GM18511 (cell line): ENCODE data around the gene CHRNA9.

ENCODE experiments used
- ATAC-seq: cut with Tn5 transposase; IDR thresholded peaks from one replicate; pipeline ENCODE4 v1.9.1; 2021; ENCODE audit warnings: mild to moderate bottlenecking, moderate library complexity; ENCODE audit not compliant: unreplicated experiment

Gene CHRNA9

GRCh38 chr4:40308528-40309122 lies 26.5 kb upstream of the CHRNA9 start:
- no peak for ATAC-seq

GRCh38 chr4:40309250-40309774 lies 25.8 kb upstream of the CHRNA9 start:
- peak; percentile 34 for ATAC-seq

DNA sequence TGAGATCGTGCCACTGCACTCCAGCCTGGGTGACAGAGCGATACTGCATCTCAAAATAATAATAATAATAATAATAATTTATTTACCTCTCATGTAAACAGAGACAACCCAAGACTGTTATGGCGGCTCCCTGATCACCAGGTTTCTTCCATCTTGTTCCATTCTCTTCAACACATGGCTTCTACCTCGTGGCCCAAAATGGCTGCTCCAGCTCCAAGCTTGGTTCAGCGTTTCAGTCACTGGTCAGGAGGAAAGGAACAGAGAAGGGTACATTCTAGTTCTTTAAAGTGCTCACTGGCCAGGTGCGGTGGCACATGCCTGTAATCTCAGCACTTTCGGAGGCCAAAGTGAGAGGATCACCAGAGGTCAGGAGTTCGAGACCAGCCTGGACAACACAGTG lies 24.9 kb upstream of the CHRNA9 start:
- no peak for ATAC-seq

DNA sequence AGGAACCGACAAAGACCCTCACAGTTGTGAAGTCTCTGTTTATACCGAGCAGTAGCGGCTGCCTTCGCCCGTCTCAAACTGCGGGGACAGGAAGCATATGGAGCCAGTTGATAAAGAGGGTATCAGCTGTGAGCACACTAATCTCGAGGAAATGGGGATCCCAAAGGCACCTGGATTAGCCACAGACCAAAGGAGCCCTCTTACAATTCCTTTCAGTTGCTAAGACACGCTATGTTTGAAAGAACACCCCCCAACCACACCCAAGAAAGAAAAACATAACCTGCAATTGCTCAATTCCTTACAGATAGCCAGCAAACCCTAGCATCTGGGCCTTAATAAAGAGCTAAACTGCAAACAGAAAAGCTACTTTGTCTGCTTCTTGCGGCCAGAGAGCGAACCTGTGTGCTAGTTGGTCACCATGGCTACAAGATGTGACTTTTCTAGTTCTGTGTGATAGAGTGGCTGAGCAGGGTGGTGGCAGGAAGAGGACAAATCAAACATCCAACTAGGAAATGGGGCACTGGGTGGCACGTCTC lies 23.3 kb upstream of the CHRNA9 start:
- ATAC-seq, result no peak

DNA sequence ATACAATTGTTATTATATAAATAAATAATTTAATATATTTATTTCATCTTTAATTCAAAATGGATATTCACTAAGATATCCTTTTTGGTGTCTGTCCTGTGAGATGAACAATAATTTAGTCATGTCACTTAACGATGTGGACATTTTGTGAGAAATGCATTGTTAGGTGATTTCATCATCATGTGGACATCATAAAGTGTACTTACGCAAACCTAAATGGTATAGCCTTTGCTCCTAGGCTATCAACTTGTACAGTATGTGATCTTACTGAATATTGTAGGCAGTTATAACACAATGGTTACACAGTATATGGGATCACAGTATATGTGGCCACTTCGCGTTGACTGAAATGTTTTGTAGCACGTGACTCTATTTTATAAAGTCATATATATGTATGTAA lies 20.2 kb upstream of the CHRNA9 start:
- no peak for ATAC-seq

- ATAC-seq, result peak; percentile 40
Observed at GRCh38 chr4:40316333-40316781, 18.8 kb upstream of the CHRNA9 start.

DNA sequence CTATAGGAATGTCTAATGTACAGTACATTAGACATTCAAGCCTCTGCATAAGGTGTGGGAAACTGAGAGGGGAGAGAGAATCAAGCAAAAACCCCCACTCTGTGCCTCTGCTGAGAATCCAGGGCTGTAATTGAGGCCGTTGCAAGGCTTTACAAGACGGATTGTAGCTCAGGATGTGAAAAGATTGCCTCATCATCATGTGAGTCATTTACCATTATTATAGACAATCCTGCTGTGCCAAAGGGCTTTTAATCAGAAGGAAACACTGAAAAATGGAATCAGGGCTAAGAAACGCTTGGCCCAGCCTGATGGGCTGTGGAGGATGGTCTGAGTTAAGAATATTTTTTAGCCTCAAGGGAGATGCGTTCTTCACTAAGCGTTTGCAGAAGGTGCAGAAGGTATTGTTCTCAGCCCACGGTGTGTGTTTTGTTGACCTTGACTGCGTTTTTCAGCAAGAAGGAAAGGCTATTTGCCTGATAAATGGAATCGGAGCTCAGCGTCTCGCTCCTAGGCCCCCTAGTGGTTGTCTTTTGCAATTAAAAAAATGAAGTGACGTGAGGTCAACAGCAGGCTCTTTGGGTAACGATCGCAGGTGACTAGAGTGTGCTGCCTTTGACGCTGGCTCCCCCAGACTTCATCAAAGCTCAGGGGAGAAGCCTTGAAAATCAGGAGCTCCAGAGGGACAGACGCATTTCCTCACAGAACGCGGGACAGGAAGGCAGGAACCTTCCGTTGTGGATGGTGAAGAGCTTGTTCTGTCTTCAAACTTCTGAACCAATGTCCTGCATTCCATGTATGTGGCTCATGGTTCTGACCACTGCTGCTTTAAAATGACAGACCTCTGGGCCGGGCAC lies 18.1 kb upstream of the CHRNA9 start:
- ATAC-seq, result peak; percentile 74

- no peak for ATAC-seq
Observed at GRCh38 chr4:40317916-40318658, 17.0 kb upstream of the CHRNA9 start.

DNA sequence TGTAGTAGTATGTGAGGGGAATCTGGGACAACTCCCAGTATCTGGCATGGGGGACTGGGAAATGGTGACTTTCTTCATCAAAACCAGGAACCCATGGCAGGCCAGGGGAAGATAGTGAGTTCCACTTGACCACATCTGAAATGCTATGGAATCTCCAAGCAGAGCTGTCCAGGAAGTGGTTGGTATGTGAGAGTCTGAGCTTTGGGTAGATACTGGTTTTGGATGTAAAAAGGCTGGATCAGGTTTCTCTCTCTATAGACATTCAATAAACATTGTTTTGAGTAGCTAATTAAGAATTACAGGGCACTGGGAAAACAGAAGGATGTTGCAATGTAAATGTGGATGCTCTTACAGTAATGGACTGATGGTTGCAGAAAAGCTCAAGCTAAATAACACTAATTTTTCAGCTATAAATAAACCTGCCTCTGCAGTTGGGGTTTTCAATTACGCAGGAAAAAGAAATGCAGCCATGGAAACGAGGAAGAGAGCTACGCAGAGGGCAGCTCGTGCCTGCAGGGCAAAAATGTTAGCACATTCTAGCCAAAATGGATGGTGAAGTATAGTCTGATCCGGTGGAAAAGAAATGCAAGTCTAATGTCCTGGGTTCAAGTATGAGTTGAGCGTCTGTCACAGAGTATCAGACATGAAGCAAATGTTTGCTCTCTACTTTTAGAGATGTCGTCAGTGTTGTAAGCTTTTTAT lies 13.4 kb upstream of the CHRNA9 start:
- ATAC-seq, result no peak

- ATAC-seq, result no peak
Observed at GRCh38 chr4:40322811-40323210, 12.3 kb upstream of the CHRNA9 start.

GRCh38 chr4:40323866-40324265 lies 11.3 kb upstream of the CHRNA9 start:
- ATAC-seq, result no peak

DNA sequence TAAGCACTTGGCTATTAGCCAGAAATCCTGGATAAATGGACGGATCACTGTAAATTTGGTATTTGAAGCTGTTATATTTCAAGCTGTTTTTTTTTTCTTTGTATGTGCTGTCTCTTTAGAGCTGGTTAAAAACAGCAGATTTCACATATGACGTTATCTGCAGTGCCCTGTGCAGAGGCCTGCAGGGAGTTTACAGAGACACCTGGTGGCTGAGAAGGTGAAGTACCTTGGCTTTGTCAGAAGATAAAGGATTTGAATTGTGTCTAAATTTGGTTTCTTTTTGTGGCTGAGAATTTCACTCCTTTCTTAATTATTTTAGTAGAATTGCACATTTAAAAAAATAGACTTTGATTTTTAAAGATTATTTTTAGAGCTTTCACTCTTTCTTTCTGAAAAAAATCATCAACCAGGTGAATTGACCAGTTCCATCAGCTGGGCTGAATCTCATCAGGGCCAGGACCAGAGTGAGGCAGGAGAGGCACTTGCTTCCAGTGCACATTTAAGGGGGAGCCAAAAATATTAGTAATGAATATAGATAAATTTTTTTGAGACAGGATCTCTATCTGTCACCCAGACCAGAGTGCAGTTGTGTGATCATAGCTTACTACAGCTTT lies 9.6 kb upstream of the CHRNA9 start:
- ATAC-seq, result peak; percentile 92

GRCh38 chr4:40327340-40327739 lies 7.8 kb upstream of the CHRNA9 start:
- ATAC-seq, result no peak

DNA sequence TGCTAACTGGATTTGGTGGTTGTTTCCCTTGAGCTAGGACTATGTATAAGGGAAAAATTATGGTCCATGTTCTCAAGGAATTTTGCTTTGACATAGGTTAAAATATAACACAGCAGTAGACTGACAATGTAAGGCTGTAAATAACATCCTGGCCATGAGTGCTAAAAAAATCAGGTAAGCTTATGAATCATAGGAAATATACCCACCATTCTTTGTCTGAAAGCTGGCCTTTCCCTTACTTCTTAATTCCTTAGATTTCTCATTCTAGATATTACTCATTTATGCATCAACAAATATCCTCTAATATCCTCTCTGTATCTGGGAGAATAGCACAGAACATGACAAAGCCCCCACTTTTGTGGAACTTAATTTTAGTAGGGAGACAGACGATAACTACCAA lies 6.8 kb upstream of the CHRNA9 start:
- no peak for ATAC-seq

DNA sequence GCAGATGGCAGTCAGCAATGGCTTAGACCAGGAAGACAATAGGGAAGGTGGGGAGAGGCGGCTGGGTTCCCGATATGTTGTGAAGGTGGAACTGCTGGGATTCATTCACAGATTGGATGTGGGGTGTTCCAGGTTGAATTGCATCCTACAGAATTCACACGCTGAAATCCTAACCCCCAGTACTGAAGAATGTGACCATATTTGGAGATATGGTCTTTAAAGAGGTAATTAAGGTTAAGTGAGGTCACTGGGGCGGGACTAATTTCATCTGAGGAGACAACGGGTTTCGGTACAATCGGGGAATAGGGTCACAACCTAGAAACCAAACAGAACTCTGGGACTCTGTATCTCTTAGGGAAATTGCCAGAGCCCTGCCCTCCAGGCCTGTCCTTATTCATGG lies 5.3 kb upstream of the CHRNA9 start:
- no peak for ATAC-seq

DNA sequence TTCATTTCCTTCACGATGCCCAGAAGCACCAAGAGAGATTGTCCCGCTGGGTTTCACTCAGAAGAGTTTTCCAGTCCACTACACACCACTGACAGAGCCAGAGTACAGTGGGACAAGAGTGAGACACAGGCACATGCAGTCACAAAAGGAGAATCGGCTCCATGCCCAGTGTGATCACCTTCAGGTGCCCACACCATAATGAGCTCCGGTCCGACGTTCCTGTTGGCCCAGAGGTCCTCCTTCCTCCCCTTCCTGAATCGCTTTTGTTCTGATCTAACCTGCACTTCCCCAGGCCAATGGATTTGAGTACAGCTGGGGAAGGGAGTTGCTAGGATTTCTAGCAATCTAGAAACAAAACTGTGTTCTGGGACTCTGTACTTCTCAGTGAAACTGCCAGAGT lies 4.6 kb upstream of the CHRNA9 start:
- no peak for ATAC-seq

GRCh38 chr4:40331101-40331745 lies 3.9 kb upstream of the CHRNA9 start:
- ATAC-seq, result no peak

- no peak for ATAC-seq
Observed at GRCh38 chr4:40331961-40332360, 3.2 kb upstream of the CHRNA9 start.

- ATAC-seq, result no peak
Observed at GRCh38 chr4:40333921-40334352, 1.2 kb upstream of the CHRNA9 start.

DNA sequence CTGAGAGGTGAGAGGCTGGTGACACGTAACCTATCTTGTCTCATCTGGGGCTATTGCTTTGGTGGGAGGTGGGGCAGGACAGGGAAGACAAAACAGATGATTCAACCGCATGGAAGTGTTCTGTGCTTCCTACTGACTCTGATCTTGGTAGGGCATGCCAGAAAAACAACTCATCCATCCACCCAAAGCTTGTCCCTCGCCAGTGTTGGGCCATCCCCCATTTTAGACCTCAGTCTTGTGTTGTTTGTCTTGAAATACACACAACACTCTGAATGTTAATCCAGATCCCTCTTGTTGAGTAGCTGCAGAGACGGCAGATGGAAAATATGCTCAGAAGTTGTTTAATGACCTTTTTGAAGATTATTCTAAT lies 377 bp downstream of the CHRNA9 start:
- ATAC-seq, result no peak
